ENCODE results near the gene PNMA8B. TPM values are rescaled to one million over a fixed set of nuclear protein-coding genes. Genes with fewer than 3 reads are reported as not detected.
A peak's percentile ranks its signal among the peaks of the same experiment; 100 is the strongest.

The PNMA8B gene
- total RNA-seq, 1 donor from 2014 or later: 0.55 TPM

DNA sequence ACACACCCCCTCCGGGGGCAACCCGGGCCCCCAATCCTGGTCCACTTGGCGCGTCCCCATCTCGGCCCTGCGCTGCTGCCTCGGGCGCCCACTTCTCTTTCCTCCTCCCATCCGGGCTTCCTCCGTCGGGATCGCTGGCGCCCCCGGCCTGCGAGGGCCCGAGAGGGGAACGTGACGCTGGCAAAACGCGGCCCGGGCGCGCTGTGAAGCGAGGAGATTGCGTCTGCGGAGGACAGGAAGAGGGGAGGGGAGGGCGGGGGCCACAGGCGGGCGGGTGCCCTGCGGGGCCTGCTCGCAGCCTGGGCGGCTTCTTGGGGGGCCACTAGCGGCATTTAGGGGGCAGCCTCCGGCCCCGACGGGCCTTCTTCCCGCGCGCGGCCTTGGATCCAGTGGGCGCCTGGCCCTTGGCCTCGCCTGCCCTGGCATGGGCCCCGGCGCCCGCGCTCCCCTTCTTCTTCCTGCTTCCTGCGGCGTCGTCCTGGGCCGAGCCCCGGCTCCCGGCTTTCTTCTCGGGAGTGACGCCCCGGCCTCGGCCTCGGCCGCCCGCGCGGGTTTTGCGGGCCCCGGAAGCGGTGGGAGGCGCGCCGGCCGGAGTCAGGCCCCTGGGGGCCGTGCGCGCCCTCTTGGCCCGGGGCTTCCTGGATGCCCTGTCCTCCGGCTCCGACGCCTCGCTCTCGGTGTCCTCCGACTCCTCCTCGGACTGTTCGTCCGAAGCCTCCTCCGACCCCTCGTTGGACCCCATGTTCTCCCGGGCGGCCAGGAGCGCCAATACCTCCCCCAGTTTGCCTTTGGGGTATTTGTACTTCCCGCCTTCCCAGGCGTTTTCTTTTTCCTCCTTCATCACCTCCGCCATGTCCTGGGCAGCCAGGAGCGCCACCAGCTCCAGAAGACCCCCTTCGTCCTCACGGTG lies 2.2 kb downstream of the PNMA8B start:
- peak overlapping the region; percentile 69 for H3K4me3 ChIP-seq
- TF ChIP-seq, protein P1, sequence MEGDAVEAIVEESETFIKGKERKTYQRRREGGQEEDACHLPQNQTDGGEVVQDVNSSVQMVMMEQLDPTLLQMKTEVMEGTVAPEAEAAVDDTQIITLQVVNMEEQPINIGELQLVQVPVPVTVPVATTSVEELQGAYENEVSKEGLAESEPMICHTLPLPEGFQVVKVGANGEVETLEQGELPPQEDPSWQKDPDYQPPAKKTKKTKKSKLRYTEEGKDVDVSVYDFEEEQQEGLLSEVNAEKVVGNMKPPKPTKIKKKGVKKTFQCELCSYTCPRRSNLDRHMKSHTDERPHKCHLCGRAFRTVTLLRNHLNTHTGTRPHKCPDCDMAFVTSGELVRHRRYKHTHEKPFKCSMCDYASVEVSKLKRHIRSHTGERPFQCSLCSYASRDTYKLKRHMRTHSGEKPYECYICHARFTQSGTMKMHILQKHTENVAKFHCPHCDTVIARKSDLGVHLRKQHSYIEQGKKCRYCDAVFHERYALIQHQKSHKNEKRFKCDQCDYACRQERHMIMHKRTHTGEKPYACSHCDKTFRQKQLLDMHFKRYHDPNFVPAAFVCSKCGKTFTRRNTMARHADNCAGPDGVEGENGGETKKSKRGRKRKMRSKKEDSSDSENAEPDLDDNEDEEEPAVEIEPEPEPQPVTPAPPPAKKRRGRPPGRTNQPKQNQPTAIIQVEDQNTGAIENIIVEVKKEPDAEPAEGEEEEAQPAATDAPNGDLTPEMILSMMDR (IDR thresholded peaks at IDR 0.05; ENCODE audit: borderline replicate concordance): no peak
- no peaks in the 10 kb centered on the region for H3K9me3 ChIP-seq (replicated peaks)
- intact Hi-C loops (cut with micrococcal nuclease): no loop called here
- H3K27ac ChIP-seq (replicated peaks): peak overlapping the region; percentile 63
- H3K36me3 ChIP-seq: no peaks in the 10 kb centered on the region
- DNase-seq: peak; percentile 54
- peaks cover 72% of the 10 kb centered on the region for H3K27me3 ChIP-seq (ENCODE audit: low read depth)
- H3K4me1 ChIP-seq: peaks cover 39% of the 10 kb centered on the region

DNA sequence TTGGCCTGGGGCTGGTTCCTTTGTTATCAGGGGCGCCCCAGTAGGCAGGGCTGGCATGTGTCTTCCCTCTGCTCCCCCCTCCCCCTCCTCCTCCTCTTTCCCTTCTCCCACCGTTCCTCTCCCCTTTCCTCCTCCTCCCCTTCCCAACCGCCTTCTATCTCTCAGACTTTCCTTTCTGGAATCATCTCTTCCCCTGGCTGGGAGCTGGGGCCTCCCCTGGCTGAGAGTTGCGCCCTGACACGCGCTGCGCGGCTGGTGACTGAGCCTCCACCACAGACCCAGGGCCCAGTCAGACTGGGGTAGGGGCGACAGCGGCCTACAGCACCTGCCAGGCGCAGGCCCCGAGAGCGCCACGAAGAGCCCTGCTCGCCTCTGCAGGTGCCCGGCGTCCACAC lies 2.8 kb downstream of the PNMA8B start:
- peak overlapping the region; percentile 63 for H3K27ac ChIP-seq (replicated peaks)
- TF ChIP-seq, protein P1 (IDR thresholded peaks at IDR 0.05; ENCODE audit: borderline replicate concordance): no peak
- intact Hi-C loops (cut with micrococcal nuclease): no loop called here
- no peak for DNase-seq
- H3K4me3 ChIP-seq: peak overlapping the region; percentile 69
- peaks cover 43% of the 10 kb centered on the region for H3K4me1 ChIP-seq
- no peaks in the 10 kb centered on the region for H3K9me3 ChIP-seq (replicated peaks)
- no peaks in the 10 kb centered on the region for H3K36me3 ChIP-seq
- H3K27me3 ChIP-seq (ENCODE audit: low read depth): peaks cover 79% of the 10 kb centered on the region

DNA sequence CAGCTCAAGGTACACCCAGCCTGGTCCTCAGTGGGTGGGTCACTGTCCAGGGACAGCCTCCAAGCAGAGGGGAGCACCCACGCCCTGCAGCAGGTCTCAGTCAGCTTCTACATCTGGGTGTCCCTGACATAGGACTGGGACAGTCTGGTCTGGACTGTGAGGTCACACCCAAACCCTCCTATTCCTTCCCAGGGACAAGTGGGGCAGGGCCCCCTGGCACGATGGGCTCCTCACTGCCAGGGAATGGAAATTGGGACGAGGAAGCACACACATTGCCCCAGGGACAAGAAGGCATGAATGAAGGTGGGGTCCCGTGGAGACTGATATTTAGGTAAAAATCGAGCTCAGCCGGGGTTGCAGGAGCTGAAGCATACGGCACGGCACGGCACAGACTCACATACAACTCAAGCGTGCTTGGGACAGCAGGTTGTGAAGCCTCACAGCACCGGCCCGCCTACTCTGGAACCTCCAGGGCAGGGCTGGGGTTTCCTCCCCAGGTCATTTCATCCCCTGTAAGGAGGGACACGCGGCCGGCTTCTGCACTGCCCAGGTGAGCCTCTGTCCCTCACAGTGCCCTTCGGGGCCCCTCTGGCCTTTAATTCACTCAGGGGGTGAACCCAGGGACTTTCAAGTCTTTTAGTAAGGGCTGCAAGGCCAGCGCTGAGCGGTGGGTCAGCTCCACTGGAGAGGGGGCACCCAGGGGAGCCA lies 3.5 kb downstream of the PNMA8B start:
- H3K27ac ChIP-seq (replicated peaks): no peak overlapping the region
- TF ChIP-seq, protein P1 (IDR thresholded peaks at IDR 0.05; ENCODE audit: borderline replicate concordance): no peak
- H3K27me3 ChIP-seq (ENCODE audit: low read depth): peaks cover 85% of the 10 kb centered on the region
- H3K9me3 ChIP-seq (replicated peaks): no peaks in the 10 kb centered on the region
- no peak overlapping the region for H3K4me3 ChIP-seq
- peaks cover 50% of the 10 kb centered on the region for H3K4me1 ChIP-seq
- no peaks in the 10 kb centered on the region for H3K36me3 ChIP-seq
- intact Hi-C loops (cut with micrococcal nuclease): no loop called here
- no peak for DNase-seq

DNA sequence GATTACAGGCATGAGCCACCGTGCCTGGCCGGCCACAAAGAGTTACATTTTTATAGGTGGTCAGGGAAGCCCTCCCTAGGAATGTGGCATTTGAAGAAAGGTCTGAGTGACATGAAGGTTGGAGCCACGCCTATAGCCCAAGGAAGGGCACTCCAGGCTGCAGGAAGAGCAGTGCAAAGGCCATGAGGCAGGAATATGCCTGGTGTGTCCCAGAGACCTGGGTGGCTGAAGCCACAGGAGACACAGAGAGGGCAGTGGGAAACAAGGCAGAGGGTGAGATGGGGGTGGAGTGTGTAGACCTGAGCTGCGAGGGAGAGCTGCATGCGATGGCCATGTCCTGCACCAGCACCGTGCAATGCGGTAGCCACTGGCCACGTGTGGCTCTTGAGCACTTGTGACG lies 4.9 kb downstream of the PNMA8B start:
- intact Hi-C loops (cut with micrococcal nuclease): no loop called here
- Histone ChIP-seq H3K36me3 (no peaks in the 10 kb centered on the region), H3K27ac (replicated peaks) (no peak overlapping the region), H3K9me3 (replicated peaks) (no peaks in the 10 kb centered on the region), H3K27me3 (ENCODE audit: low read depth) (peaks cover 92% of the 10 kb centered on the region), H3K4me3 (no peak overlapping the region), H3K4me1 (peaks cover 52% of the 10 kb centered on the region)
- no peak for DNase-seq
- TF ChIP-seq, protein P1 (IDR thresholded peaks at IDR 0.05; ENCODE audit: borderline replicate concordance): no peak

DNA sequence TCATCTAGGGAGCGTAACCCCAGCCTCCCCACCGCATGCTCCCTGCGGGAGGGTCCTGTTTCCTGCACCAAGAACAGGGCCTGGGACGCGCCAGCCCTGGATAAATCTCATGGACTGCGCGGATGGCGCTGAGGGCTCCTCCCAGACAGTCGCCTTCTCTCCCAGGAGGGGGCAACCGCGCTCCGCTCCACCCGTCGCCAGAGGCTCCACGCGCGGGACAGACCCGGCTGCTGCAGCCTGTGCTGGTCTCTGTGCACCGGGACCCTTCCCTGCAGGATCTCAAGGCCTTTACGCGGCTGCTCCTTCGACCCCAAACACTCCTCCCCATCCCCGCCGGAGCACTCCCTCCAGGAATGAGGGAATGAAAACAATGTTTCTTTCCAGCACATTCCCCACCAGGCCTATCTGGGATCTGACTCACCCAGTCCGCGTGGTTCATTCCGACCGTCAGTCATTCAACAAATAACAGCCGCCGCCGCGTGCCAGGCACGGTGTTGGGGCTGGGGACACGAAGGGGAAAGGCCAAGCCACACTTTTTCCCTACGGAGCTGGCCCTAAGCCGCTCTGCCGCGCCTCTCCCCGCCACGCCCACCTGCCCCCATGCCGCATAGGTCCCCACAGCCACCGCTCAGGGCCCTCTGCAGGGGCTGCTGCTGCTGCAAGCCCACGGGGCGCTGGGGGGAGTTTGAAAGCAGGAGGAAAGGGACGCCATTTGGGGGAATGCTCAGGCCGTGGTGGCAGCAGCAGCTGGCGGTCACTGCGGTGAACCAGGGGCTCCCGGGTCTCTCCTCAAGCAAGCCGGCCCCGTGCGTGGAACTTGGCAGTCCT lies 6.0 kb downstream of the PNMA8B start:
- Histone ChIP-seq H3K9me3 (replicated peaks) (no peaks in the 10 kb centered on the region), H3K4me3 (peak overlapping the region; percentile 49), H3K36me3 (no peaks in the 10 kb centered on the region), H3K27ac (replicated peaks) (no peak overlapping the region), H3K4me1 (peaks cover 46% of the 10 kb centered on the region), H3K27me3 (ENCODE audit: low read depth) (peaks cover 81% of the 10 kb centered on the region)
- TF ChIP-seq, protein P1 (IDR thresholded peaks at IDR 0.05; ENCODE audit: borderline replicate concordance): peak; percentile 50
- peak; percentile 55 for DNase-seq
- intact Hi-C loops (cut with micrococcal nuclease): no loop called here
